IPS-18a (cell line): ENCODE data around the gene CPO.
"Not testable (repeated sequence)": the region's sequence is repeated elsewhere in the genome, so short reads cannot be mapped to it uniquely, and the experiment has no call there.

Experiments used
- H3K27ac ChIP-seq: one replicate; pipeline ENCODE4 v1.5.1; 2013; ENCODE audit warnings: low read length
- H3K27me3 ChIP-seq: one replicate; pipeline ENCODE4 v1.6.1; 2013; ENCODE audit warnings: mild to moderate bottlenecking, low read length; ENCODE audit not compliant: control insufficient read depth, insufficient read depth
- H3K36me3 ChIP-seq: one replicate; pipeline ENCODE4 v1.6.1; 2013; ENCODE audit warnings: low read depth, low read length; ENCODE audit not compliant: control insufficient read depth
- H3K4me1 ChIP-seq: one replicate; pipeline ENCODE4 v1.6.1; 2013; ENCODE audit warnings: low read depth, low read length; ENCODE audit not compliant: control insufficient read depth
- H3K4me3 ChIP-seq: one replicate; pipeline ENCODE4 v1.5.1; 2013; ENCODE audit warnings: low read length
- H3K9ac ChIP-seq: one replicate; pipeline ENCODE4 v1.6.1; 2013; ENCODE audit warnings: mild to moderate bottlenecking, low read length, moderate library complexity
- H3K9me3 ChIP-seq: one replicate; pipeline ENCODE4 v1.6.1; 2013; ENCODE audit warnings: low read depth, low read length; ENCODE audit not compliant: control insufficient read depth

The CPO gene

DNA sequence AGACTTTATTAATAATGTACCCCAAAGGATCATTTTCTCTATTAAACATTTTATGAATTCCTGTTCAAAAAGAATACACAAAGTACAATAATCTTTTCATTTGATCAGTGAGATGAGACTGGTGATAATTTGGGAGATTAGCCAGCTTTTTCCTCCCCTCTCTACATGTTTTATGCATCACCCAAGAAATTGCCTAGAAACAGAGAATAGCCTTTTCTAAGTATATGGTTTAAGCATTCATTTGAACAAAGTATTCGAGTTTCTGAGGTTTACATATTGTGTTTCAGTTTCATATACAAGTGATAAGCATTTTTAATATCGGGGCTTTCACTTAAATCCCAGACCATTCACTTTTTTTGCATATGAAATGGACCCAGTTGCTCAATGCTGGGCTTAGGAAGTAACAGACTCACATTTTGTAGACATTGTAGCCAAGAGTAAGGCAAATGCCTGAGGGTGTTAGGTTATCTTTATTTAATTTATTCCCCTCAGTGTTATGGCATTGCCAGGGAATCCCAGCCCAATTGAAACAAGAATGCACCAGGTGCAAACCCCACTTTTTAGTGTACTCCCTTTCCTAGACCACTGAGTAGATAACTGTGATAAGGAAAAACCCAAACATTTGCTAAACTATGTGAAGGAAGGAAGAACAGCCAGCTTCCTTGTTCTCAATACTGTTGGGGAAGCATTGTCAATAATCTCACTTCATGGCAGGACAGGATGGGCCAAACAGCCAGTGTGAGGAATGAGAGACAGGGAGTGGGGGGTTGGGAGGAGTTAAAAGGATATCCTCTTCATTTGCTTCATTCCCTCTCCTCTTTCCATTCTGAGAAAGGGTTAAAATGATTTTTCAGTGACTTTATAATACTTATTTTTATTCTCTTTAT is 3.5 kb downstream of the CPO start:
- Histone ChIP-seq H3K27me3 (no peaks in the 10 kb centered on the region), H3K4me3 (no peak overlapping the region), H3K4me1 (peaks cover 10% of the 10 kb centered on the region), H3K27ac (no peak overlapping the region), H3K9me3 (peaks cover 10% of the 10 kb centered on the region), H3K36me3 (no peaks in the 10 kb centered on the region), H3K9ac (no peak overlapping the region)

DNA sequence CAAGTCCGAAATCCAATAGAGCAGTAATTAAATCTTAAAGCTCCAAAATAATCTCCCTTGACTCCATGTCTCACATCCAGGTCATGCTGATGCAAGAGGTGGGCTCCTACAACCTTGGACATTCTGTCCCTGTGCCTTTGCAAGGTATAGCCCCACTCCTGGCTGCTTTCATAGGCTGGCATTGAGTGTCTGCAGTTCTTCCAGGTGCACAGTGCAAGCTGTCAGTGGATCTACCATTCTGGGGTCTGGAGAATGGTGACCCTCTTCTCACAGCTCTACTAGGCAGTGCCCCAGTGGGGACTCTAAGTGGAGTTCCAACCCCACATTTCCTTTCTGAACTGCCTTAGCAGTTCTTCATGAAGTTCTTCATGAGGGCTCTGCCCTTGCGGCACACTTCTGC is 14.1 kb downstream of the CPO start:
- not testable (repeated sequence) for H3K4me3 ChIP-seq, H3K9ac ChIP-seq, H3K27me3 ChIP-seq, H3K4me1 ChIP-seq, H3K36me3 ChIP-seq, H3K27ac ChIP-seq
- peaks cover 11% of the 10 kb centered on the region for H3K9me3 ChIP-seq

DNA sequence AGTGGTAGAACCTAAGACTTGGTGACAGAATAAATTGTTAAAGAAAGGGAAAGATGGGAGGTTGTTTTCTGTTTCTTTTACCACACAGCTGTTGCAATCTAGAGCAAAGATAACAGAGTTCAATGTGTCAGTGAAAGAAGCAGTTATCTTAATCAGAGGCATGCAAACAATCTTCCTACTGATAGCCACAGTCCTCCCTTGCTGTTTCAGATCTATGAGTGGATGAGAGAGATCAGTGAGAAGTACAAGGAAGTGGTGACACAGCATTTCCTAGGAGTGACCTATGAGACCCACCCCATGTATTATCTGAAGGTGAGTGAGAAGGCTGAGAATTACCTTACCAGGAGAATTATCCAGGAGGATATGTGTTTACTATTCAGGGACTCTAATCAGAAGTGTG is 15.9 kb downstream of the CPO start:
- H3K27ac ChIP-seq, result no peak overlapping the region
- no peaks in the 10 kb centered on the region for H3K4me1 ChIP-seq
- no peaks in the 10 kb centered on the region for H3K27me3 ChIP-seq
- H3K4me3 ChIP-seq, result no peak overlapping the region
- no peaks in the 10 kb centered on the region for H3K36me3 ChIP-seq
- no peak overlapping the region for H3K9ac ChIP-seq
- H3K9me3 ChIP-seq, result peaks cover 11% of the 10 kb centered on the region

DNA sequence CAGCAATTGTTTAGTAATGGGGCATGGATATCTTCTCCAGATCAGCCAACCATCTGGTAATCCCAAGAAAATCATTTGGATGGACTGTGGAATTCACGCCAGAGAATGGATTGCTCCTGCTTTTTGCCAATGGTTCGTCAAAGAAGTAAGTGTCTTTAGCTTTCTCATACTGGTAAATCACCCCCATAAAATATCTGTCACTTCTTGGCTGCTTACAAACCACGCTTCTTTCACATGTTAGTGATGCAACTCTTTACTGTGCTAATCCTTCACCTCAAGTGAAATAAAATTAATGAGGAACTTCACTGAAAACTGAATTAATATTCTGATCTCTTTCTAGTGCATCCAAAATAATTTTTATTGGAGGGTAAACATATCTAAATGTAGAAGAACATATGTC is 18.9 kb downstream of the CPO start:
- H3K4me1 ChIP-seq, result no peaks in the 10 kb centered on the region
- H3K27me3 ChIP-seq, result no peaks in the 10 kb centered on the region
- H3K27ac ChIP-seq, result no peak overlapping the region
- H3K9ac ChIP-seq, result no peak overlapping the region
- H3K9me3 ChIP-seq, result peaks cover 11% of the 10 kb centered on the region
- H3K4me3 ChIP-seq, result no peak overlapping the region
- H3K36me3 ChIP-seq, result no peaks in the 10 kb centered on the region

DNA sequence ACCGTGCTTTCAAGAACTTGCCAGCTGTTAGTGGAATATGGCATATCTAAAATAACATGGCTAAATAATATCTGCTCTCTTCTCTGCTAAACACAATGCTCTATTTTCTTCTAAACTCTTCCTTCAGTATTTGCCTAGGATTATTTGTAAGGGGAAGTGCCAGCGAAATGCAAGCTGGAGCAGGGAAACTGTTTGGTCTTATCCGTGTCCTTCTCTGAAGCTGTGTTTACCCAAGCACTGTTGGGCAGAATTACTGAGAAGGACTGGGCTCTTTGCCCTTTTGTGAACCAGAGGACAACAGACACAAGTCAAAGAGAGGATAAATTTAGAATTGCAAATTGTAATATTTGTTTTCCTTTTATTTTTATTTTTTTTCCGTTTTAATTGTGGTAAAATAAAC is 23.6 kb downstream of the CPO start:
- Histone ChIP-seq H3K36me3 (no peaks in the 10 kb centered on the region), H3K27ac (no peak overlapping the region), H3K9me3 (no peaks in the 10 kb centered on the region)

DNA sequence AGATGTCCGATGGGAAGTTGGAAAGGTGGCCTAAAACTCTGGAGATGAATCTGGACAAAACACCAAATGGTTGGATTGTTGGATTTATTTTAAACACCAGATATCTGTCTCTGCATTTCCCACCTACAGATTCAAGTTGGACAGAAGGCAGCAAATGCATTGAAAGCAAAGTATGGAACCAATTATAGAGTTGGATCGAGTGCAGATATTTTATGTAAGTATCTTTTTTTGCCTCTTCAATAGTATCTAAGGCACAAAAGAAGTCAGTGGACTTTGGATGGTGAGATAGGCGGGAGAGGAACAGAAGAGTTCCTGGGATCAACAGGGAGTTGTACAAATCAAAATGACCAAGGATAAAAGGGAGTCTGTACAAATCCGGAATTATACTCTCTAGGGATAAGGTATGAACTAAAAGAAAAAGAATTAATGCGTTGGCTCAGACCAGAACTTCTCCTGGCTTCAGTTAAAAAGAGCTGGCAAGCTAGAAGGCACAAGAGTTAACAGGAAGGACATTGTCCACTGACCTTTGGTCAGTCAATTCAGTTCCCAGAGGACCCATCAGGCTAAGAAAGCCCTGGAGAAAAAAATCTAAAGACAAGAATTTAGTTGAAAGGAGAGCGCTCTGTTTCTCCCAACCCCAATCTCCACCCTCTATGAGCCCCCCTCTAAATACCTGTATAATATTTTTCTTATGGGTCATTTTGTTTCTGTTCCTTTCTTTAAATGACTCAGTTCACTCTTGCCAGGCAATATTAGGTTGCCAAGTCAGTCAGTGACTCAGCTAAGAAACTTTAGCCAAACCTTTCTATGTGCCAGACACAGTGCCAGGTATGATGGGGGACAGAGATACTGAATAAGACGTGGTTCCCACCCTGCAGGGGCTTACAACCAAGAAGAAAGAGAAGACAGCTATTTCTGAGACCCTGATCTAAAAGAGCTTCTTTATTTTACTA is 29.1 kb downstream of the CPO start:
- H3K9ac ChIP-seq, result no peak overlapping the region

More for the DNA sequence above, 23.6 kb downstream of the CPO start:
- Histone ChIP-seq H3K27me3 (no peaks in the 10 kb centered on the region), H3K9ac (no peak overlapping the region), H3K4me3 (no peak overlapping the region), H3K4me1 (no peaks in the 10 kb centered on the region)

DNA sequence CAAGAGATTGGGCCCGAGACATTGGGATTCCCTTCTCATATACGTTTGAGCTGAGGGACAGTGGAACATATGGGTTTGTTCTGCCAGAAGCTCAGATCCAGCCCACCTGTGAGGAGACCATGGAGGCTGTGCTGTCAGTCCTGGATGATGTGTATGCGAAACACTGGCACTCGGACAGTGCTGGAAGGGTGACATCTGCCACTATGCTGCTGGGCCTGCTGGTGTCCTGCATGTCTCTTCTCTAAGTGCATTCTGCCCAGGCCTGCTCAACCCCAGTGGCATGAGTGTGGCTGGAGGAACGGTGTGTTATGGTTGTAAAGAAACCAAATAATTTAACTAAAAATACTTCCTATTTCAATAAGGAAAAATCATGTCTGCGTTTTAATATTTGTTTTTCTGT is 29.9 kb downstream of the CPO start:
- no peak overlapping the region for H3K4me3 ChIP-seq
- no peak overlapping the region for H3K27ac ChIP-seq
- H3K27me3 ChIP-seq, result no peaks in the 10 kb centered on the region
- peaks cover 6% of the 10 kb centered on the region for H3K4me1 ChIP-seq
- H3K36me3 ChIP-seq, result no peaks in the 10 kb centered on the region
- no peak overlapping the region for H3K9ac ChIP-seq
- H3K9me3 ChIP-seq, result no peaks in the 10 kb centered on the region

More for the DNA sequence above, 29.1 kb downstream of the CPO start:
- Histone ChIP-seq H3K4me3 (no peak overlapping the region), H3K9me3 (no peaks in the 10 kb centered on the region), H3K36me3 (no peaks in the 10 kb centered on the region), H3K27me3 (no peaks in the 10 kb centered on the region), H3K27ac (no peak overlapping the region), H3K4me1 (peaks cover 6% of the 10 kb centered on the region)

DNA sequence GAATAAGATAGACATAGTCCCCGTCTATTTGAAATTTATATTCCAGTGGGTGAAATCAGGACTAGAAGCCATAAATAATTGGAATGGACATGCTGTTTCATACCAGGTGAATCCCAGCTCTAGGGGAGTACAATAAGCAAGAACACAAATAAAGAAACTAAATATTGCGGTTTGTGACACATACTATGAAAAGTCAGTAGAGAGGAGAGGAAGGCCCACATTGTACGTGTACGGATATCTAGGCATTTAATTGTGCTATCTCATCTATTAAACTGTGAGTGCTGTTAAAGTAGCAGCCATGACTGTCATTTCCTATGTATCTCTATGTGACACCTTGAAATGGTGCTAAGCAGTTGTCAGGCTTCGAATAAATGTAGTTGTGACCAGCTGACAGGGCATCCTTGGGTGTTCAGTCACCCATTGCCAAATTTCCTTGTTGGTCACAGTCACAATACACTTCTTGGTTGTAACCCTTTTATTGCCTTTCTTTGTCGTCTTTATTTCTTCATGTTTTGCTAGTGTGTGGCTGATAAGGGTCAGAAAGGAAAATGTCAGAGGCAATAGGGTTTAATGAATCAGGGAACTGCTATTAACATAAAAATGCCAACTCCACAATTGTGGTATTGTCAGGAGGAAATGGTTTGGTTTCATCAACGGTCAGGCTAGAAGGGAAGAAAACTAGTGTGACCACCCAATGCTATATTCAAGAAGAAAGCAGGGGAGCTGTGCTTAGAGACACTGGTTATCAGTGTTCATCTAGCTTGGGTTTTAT is 31.5 kb downstream of the CPO start:
- Histone ChIP-seq H3K27ac (no peak overlapping the region), H3K4me3 (no peak overlapping the region), H3K9ac (no peak overlapping the region), H3K4me1 (peaks cover 6% of the 10 kb centered on the region), H3K27me3 (no peaks in the 10 kb centered on the region), H3K36me3 (no peaks in the 10 kb centered on the region), H3K9me3 (no peaks in the 10 kb centered on the region)

DNA sequence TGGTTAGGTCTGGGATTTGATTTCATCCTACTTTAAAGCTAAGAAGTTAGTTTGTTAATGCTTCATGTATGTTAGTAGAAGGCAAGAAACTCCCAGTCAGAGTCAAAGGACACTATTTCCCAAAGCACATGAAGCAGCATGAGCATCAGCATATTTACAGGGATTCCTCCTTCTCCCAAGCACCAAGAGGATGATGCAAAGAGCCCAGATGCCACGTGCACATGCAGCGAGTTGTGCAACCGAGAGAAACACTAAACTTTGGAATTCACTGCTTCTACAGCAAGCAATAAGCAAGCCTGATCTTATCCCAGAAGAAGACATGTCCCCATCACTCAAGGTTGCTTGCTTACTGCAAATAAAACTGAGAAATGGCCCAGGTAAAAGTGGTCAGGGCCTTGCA is 32.5 kb downstream of the CPO start:
- peaks cover 6% of the 10 kb centered on the region for H3K4me1 ChIP-seq
- H3K9ac ChIP-seq, result no peak overlapping the region
- H3K27me3 ChIP-seq, result no peaks in the 10 kb centered on the region
- no peak overlapping the region for H3K4me3 ChIP-seq
- no peaks in the 10 kb centered on the region for H3K36me3 ChIP-seq
- no peaks in the 10 kb centered on the region for H3K9me3 ChIP-seq
- no peak overlapping the region for H3K27ac ChIP-seq

DNA sequence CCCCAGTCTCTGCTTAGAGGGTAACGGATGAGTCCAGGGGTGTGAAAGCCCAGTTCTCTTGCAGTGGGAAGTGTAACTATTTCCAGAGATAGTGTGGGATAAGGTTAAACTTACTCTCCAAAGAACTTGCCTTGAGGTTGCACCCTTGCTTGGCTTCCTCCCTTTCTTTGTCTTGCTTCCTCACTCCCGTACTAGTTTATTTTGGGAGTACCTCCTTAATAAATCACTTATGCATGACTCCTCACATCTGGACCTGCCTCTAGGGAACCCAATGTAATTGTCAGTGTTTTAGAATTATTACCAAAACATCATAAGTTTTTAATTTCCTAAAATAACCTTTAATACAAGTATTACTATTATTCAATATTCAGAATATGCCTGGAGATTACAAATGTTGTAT is 35.2 kb downstream of the CPO start:
- Histone ChIP-seq H3K9me3 (no peaks in the 10 kb centered on the region), H3K27ac (no peak overlapping the region), H3K4me3 (no peak overlapping the region), H3K9ac (no peak overlapping the region), H3K27me3 (no peaks in the 10 kb centered on the region), H3K4me1 (peaks cover 6% of the 10 kb centered on the region), H3K36me3 (no peaks in the 10 kb centered on the region)

DNA sequence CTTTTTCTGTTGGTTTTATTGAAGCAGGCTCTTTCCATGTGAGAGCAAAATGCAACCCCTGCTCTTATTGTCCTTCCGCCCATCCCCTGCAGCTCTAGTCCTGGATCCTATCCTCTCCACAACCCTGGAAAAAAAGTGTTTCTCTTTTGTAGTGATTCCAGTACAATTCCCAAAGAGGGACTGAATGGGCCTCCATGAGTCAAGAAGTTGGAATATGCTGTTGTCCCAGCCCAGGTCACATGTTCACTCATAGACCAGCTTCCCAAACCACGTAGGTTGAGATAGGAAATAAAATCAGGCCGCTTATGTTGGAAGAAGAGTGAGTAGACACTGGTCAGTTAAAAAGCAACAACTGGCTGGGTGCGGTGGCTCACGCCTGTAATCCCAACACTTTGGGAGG is 39.4 kb downstream of the CPO start:
- H3K27me3 ChIP-seq, result no peaks in the 10 kb centered on the region
- H3K9me3 ChIP-seq, result no peaks in the 10 kb centered on the region
- no peak overlapping the region for H3K9ac ChIP-seq
- H3K27ac ChIP-seq, result no peak overlapping the region
- no peak overlapping the region for H3K4me3 ChIP-seq
- no peaks in the 10 kb centered on the region for H3K36me3 ChIP-seq
- H3K4me1 ChIP-seq, result peaks cover 19% of the 10 kb centered on the region
